RWPE1 (cell line): ENCODE measurements around the gene ZBTB17.

ENCODE experiments used
- CTCF ChIA-PET: fragments of 350-600 bp; sonication (Branson Sonifier 250); formaldehyde crosslinking; extraction: SDS; loops from one replicate; lab custom pipeline; 2021; lab: Yijun Ruan, JAX
- POLR2A ChIA-PET: fragments of 400-600 bp; formaldehyde crosslinking; extraction: SDS; loops from one replicate; lab custom pipeline; 2020; ENCODE audit warnings: antibody characterized with exemption; ENCODE audit not compliant: low non-redundant PET; lab: Yijun Ruan, JAX
- DNase-seq: peaks from one replicate; pipeline ENCODE4 v3.0.0; 2012; ENCODE audit warnings: low spot score
- H3K27ac ChIP-seq: fragments of 450-650 bp; 2 replicates; pipeline ENCODE4 v1.5.1; 2017
- TF ChIP-seq, protein P1 (sequence below): fragments of 450-650 bp; conservative IDR thresholded peaks from 2 replicates; pipeline ENCODE4 v1.5.1; 2017; ENCODE audit warnings: low read depth, mild to moderate bottlenecking

ZBTB17 gene

DNA sequence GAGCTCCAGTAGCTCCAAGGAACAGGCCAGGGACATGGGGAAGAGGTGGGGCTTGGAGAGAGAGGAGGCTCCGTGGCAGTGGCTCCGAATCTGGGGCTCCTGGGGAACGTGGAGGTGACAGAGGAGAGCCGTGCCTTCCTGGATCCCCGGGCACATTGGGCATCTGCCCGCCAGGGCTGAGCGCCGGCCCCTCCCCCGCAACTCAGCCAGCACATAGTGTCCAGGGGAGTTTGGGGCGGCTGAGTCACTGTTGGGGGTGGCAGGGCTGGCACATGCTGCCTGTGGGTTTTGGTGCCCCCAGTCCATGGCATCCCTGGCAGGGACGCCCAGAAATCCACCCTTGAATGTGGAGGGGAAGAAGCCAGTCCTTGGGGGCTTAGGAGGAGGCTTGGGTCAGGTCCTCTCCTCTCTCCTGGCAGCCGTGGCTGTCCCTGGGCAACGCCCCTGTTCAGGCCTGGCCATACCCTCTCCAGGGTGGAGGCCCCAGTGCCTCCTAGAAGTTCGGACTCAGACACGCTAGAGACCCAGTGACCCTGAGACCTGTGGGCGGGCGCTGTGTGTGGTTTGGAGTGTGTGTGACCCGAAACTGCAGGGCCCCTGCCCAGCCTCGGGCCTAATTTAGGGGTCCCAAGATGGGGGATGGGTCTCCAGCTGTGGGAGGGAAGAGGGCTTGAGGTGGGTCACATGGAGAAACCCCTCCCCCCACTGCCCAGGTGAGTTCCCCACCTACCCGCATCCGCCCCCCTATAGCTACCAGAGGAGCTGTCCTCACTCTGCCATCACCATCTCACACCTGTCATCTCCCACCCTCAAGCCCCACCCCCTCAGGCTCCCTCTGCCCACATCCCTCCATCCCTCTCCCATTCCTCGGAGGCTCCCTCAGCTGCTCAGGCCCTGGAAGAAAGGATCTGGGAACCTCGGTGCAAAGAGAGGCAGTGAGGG is 40.3 kb upstream of the ZBTB17 start:
- TF ChIP-seq, protein P1, sequence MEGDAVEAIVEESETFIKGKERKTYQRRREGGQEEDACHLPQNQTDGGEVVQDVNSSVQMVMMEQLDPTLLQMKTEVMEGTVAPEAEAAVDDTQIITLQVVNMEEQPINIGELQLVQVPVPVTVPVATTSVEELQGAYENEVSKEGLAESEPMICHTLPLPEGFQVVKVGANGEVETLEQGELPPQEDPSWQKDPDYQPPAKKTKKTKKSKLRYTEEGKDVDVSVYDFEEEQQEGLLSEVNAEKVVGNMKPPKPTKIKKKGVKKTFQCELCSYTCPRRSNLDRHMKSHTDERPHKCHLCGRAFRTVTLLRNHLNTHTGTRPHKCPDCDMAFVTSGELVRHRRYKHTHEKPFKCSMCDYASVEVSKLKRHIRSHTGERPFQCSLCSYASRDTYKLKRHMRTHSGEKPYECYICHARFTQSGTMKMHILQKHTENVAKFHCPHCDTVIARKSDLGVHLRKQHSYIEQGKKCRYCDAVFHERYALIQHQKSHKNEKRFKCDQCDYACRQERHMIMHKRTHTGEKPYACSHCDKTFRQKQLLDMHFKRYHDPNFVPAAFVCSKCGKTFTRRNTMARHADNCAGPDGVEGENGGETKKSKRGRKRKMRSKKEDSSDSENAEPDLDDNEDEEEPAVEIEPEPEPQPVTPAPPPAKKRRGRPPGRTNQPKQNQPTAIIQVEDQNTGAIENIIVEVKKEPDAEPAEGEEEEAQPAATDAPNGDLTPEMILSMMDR: no peak
- no peak for DNase-seq
- H3K27ac ChIP-seq: peak overlapping the region; percentile 70
- ChIA-PET POLR2A (no interaction called here), CTCF (interaction anchor here (0.6 to 1.0 kb wide), 3 partner anchors 9 to 185 kb away, joined by 3 to 7 read pairs (median 3); partner anchors contain the start of gene FAM131C)

DNA sequence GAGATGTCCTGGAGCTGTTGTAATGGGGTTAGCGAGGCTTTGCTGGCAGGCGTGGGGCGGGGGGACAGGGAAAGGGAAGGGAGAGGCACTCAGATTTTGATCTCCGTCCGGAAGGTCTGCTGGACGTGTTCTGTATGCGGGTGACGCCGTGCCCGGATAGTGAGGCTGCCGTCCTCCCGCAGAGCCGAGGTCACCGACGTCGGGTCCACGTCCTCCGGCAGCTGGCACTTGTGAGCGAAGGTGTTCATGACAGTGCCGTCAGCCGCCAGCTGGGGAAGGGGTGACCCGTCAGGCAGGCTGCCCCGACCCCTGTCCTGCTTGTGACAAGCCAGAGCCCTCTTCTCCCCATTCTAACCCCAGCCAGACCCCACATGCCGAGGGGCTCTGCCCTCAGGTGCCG is 39.6 kb upstream of the ZBTB17 start:
- POLR2A ChIA-PET: no interaction called here
- TF ChIP-seq, protein P1: no peak

DNA sequence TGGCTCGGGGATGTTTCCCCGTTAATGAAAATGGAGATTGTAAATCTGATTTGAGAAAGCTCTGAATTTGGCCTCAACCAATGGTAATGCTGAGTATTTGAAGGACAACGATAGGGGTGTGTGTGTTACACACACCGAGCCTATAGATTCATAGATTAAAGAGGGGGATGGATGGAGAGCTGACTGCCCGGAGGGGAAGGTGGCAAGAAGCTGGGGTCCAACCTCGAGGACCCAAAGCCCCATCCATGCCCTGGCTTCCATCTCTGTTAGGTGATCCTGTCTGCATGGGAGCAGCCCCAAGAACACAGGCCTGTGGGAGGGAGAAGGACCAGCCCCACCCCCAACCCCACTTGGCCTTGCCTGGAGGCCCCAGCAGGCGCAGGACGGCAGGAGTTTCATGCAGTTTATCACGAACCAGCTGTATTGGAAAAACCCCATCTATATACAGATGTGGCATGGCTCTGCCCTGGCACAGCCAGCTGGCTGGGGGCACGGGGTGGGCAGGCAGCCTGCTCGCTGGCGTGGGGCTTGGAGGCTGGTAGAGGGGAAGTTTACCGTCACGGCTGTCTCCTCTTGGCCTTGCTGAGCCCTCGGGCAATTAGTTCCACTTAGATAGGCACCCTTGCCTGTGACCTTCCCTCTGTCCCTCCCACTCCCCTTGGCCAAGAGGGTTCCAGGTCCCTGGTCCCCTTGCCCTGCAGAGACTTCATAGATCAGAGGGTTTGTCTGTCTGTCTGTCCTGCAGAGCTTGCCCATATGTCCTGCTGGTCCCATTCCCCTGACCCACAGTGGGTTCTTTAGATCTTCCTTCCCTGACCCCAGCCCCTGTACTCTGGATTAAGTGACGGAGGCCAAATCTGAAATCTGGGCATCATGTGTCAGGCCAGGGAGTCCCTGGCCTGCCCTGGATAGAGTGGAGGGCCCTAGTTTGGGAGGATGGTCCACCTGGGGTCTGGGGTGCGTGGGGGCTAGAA is 38.9 kb upstream of the ZBTB17 start:
- peak overlapping the region; percentile 70 for H3K27ac ChIP-seq
- DNase-seq: no peak
- CTCF ChIA-PET: interaction anchor here (0.6 kb wide), 2 partner anchors 58 to 183 kb away, joined by 3 read pairs; partner anchors contain the start of gene FAM131C

More for the DNA sequence above, 39.6 kb upstream of the ZBTB17 start:
- DNase-seq: no peak
- CTCF ChIA-PET: interaction anchor here (0.6 kb wide), 2 partner anchors 58 to 184 kb away, joined by 3 read pairs; partner anchors contain the start of gene FAM131C
- H3K27ac ChIP-seq: peak overlapping the region; percentile 70

DNA sequence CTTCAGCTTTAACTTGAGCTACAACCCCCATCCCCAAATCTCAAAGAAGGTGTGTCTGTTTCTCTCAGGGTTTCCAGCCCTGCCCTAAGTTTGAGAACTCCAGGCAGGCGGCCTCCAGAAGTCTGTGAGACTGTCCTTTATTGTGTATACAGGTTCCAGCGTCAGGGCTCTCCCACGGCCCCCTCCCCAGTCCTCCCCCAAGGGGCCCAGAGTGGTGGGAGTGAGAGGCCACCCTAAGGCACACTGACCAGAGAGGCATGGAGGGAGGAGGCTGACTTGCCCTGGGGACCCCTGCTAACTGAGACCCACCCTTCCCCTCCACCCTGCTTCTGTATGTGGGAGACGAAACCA is 38.0 kb upstream of the ZBTB17 start:
- POLR2A ChIA-PET: no interaction called here
- no peak for DNase-seq
- TF ChIP-seq, protein P1: no peak
- CTCF ChIA-PET: interaction anchor here (0.6 to 2.2 kb wide), 3 partner anchors 14 to 59 kb away, joined by 3 to 5 read pairs (median 3); partner anchors contain the start of gene FAM131C
- peak overlapping the region; percentile 70 for H3K27ac ChIP-seq

More for the DNA sequence above, 38.9 kb upstream of the ZBTB17 start:
- TF ChIP-seq, protein P1: no peak
- POLR2A ChIA-PET: no interaction called here

DNA sequence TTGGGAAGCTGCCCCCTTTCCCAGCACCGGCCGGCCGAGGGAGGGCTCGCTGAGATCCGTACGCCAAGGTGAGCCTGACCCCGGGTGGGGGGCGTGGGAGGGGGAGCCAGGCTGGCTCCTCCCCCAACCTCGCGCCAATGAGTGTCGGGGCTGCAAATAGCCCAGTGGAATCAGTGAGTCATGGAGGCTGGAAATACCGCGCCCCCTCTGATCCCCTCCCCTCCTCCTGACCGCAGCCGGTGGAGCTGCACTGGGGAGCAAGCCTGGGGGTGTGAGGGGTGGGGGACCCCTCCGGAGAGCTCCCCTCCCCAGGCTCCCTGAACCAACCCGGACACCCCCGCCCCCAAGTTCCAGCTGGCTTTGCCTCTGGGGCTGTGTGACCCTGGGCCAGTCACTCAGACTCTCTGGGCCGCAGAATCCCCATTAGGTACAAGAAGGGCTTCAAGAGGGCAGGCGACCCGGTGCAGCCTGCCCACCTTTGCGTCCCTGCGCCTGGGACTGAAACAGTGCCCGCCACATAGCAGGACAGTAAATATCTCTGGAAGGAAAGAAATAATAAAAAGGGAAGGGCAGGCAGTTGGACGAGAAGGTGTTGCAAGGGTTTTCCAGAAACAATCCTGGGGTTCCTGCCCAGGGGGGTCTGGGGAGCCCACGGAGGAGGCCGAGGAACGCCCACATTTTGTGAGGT is 37.5 kb upstream of the ZBTB17 start:
- TF ChIP-seq, protein P1: no peak
- peak overlapping the region; percentile 70 for H3K27ac ChIP-seq
- DNase-seq: peak; percentile 57
- ChIA-PET CTCF (interaction anchor here (0.6 to 2.2 kb wide), 3 partner anchors 15 to 60 kb away, joined by 3 to 5 read pairs (median 3); partner anchors contain the start of gene FAM131C), POLR2A (no interaction called here)
